ENCODE data around the gene TRIM47.

TRIM47 gene

DNA sequence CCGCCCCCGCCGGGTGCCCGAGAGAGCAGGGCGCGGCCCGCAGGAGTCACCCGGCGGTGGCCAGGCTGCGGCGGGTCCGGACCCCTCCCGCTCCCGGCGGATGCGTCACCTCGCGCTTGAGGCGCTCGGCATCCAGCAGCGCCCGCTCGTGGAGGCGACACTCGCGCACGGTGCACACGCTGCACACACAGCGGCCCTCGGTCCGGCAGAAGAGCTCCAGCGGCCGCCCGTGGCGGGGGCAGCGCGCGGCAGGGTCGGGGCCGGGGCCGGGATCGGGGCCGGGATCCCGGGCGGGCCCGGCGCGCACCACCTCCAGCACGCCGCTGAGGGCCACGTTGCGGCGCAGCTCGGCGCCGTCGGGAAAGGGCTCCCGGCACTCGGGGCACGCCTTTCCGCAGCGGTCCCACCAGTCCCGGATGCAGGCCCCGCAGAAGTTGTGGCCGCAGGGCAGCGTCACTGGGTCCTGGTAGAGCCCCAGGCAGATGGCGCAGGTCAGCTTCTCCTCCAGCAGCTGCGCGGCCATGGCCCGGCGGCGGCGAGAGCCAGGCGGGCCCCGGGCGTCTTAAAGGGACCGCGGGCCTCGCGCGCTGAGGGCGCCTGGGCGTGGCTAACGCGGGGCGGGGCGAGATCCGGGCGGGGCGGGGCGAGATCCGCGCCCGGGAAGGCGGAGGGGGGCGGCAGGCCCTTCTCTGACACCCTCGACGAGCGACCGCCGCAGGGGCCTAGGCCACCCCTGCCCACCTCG lies 18.2 kb upstream of the TRIM47 start, which contains the start of gene TRIM65:
TRIM65 (minus strand) TSS at position 537 of the 745 bp plus-strand sequence; CDS start at position 523, 14 bp downstream.
- Histone ChIP-seq H3K4me3 (ENCODE audit: low read depth, low read length) (peak within 1 kb of the TSS; percentile 83), H3K9ac (ENCODE audit: low read length) (peak within 1 kb of the TSS; percentile 80), H3K4me1 (ENCODE audit: control insufficient read depth, insufficient read depth, low read length) (peaks cover 32% of the 10 kb centered on the region), H3K27me3 (ENCODE audit: control insufficient read depth, insufficient read depth, low read length) (no peaks in the 10 kb centered on the region), H3K36me3 (ENCODE audit: control insufficient read depth, insufficient read depth, low read length) (peaks cover 44% of the 10 kb centered on the region), H3K27ac (ENCODE audit: low read depth, low read length) (peak within 1 kb of the TSS; percentile 72; the same call in 1 of the 2 replicates), H3K9me3 (ENCODE audit: control insufficient read depth, insufficient read depth, low read depth, low read length) (no peaks in the 10 kb centered on the region)

- Histone ChIP-seq H3K9me3 (ENCODE audit: control insufficient read depth, insufficient read depth, low read depth, low read length) (no peaks in the 10 kb centered on the region), H3K27ac (ENCODE audit: low read depth, low read length) (peak overlapping the region; percentile 4; the same call in 1 of the 2 replicates), H3K4me3 (ENCODE audit: low read depth, low read length) (peak overlapping the region; percentile 83), H3K4me1 (ENCODE audit: control insufficient read depth, insufficient read depth, low read length) (peaks cover 32% of the 10 kb centered on the region), H3K9ac (ENCODE audit: low read length) (peak overlapping the region; percentile 80), H3K36me3 (ENCODE audit: control insufficient read depth, insufficient read depth, low read length) (peaks cover 44% of the 10 kb centered on the region), H3K27me3 (ENCODE audit: control insufficient read depth, insufficient read depth, low read length) (no peaks in the 10 kb centered on the region)
These were observed 17.2 kb upstream of the TRIM47 start for GRCh38 chr17:75895370-75896155.

GRCh38 chr17:75894049-75894733 lies 15.8 kb upstream of the TRIM47 start:
- H3K4me1 ChIP-seq (ENCODE audit: control insufficient read depth, insufficient read depth, low read length) = peaks cover 32% of the 10 kb centered on the region
- H3K27ac ChIP-seq (ENCODE audit: low read depth, low read length) = no peak overlapping the region
- H3K27me3 ChIP-seq (ENCODE audit: control insufficient read depth, insufficient read depth, low read length) = no peaks in the 10 kb centered on the region
- no peak overlapping the region for H3K4me3 ChIP-seq (ENCODE audit: low read depth, low read length)
- no peaks in the 10 kb centered on the region for H3K9me3 ChIP-seq (ENCODE audit: control insufficient read depth, insufficient read depth, low read depth, low read length)
- H3K36me3 ChIP-seq (ENCODE audit: control insufficient read depth, insufficient read depth, low read length) = peaks cover 45% of the 10 kb centered on the region
- peak overlapping the region; percentile 50 for H3K9ac ChIP-seq (ENCODE audit: low read length)

DNA sequence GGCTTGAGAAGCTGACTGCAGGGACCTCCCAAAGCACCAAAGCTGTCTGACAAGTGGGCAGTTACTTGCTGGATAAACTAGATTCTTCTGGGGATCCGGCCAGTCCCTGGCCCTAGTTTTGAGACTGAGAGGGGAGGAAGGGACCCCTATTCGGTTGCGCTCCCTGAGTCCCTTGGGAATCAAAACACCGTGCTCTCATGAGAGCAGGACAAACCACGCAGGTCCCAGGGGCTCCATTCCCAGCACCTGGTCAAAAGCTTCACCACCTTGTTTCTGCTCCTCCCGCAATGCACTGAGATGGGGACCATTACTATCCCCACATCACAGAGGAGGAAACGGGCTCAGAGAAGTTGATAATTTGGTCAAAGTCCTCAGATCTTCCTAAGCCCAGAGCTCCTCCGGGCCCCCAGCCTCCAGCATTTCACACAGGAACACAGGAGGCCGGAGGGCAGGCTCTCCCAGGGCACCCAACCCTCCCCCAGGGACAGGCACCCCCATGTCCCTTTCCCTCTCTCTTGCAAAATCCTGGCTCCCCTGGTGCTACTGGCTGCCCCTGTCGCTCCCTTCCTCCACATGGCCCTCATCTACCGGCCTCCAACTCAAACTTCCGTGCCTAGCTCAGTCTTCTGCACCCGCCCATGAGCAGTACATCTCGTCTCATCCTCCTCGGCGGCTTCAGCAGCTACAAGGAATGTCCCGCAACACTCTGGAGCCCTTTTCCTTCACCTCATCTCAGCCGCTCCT lies 15.1 kb upstream of the TRIM47 start:
- Histone ChIP-seq H3K27ac (ENCODE audit: low read depth, low read length) (no peak overlapping the region), H3K4me1 (ENCODE audit: control insufficient read depth, insufficient read depth, low read length) (peaks cover 32% of the 10 kb centered on the region)

DNA sequence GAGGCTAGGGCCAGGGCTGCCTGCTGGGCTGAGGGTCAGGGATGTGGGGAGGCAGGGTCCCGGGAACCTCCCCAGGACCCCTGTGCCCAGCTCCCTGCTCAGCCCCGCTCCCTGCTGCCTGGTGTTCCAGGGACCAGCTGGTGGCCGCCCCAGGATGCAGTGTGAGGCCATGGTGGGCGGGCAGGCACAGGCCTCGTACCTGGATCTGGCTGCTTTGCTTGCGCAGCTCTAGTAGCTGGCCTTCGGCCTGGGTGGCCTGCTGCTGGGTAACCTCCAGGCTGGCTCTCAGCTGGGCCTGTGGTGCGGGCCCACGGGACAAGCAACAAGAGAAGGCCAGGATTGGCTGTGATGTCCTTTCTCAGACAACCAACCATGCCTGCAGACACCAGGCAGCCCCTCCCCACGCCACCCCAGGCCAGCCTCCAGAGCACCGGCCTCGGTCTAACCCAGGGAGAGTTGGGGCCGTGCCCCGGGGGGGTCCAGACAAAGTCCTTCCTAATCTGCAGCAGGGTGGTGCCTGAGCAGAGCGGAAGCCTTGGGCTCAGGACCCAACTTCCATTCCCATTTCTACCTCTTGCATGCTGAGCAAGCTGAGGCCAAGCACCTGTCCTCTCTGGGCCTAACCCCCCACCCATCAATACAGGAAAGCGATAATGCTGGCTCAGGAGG lies 14.3 kb upstream of the TRIM47 start:
- no peaks in the 10 kb centered on the region for H3K9me3 ChIP-seq (ENCODE audit: control insufficient read depth, insufficient read depth, low read depth, low read length)
- no peak overlapping the region for H3K4me3 ChIP-seq (ENCODE audit: low read depth, low read length)
- no peak overlapping the region for H3K27ac ChIP-seq (ENCODE audit: low read depth, low read length)
- peaks cover 29% of the 10 kb centered on the region for H3K4me1 ChIP-seq (ENCODE audit: control insufficient read depth, insufficient read depth, low read length)
- H3K27me3 ChIP-seq (ENCODE audit: control insufficient read depth, insufficient read depth, low read length) = no peaks in the 10 kb centered on the region
- peaks cover 39% of the 10 kb centered on the region for H3K36me3 ChIP-seq (ENCODE audit: control insufficient read depth, insufficient read depth, low read length)
- no peak overlapping the region for H3K9ac ChIP-seq (ENCODE audit: low read length)

More for the DNA sequence above, 15.1 kb upstream of the TRIM47 start:
- no peak overlapping the region for H3K9ac ChIP-seq (ENCODE audit: low read length)
- H3K4me3 ChIP-seq (ENCODE audit: low read depth, low read length) = no peak overlapping the region
- H3K36me3 ChIP-seq (ENCODE audit: control insufficient read depth, insufficient read depth, low read length) = peaks cover 39% of the 10 kb centered on the region
- no peaks in the 10 kb centered on the region for H3K9me3 ChIP-seq (ENCODE audit: control insufficient read depth, insufficient read depth, low read depth, low read length)
- H3K27me3 ChIP-seq (ENCODE audit: control insufficient read depth, insufficient read depth, low read length) = no peaks in the 10 kb centered on the region

- Histone ChIP-seq H3K27ac (ENCODE audit: low read depth, low read length) (no peak overlapping the region), H3K4me3 (ENCODE audit: low read depth, low read length) (no peak overlapping the region), H3K4me1 (ENCODE audit: control insufficient read depth, insufficient read depth, low read length) (peaks cover 22% of the 10 kb centered on the region), H3K27me3 (ENCODE audit: control insufficient read depth, insufficient read depth, low read length) (no peaks in the 10 kb centered on the region), H3K9ac (ENCODE audit: low read length) (no peak overlapping the region), H3K9me3 (ENCODE audit: control insufficient read depth, insufficient read depth, low read depth, low read length) (no peaks in the 10 kb centered on the region), H3K36me3 (ENCODE audit: control insufficient read depth, insufficient read depth, low read length) (peaks cover 39% of the 10 kb centered on the region)
These were observed 13.5 kb upstream of the TRIM47 start for GRCh38 chr17:75891605-75892555.

DNA sequence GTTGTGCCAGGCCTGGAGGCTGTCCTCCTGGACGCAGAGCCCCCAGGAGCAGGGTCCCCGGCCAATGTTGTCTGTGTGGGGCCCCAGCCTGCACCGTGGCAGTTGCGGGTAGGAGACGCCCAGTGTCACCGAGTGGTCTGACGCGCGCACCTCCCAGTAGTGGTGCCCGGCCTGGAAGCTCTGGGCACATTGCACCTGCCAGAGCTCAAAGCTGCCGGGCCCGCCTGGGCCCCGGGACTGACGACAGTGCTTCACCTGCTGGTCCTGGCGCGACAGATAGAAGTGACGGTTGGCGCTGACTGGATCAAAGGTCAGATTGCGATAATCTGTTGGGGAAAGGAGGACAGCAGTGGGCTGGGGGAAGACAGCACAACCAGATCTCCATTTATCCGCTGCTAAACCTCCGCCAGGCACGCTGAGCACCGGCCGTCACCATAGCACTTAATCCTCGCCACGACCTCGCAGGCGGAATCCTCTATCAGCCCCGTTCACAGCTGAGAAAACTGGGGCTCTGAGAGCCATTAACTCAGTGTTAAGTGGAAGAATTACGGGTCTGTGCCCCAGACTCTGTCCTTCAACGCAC lies 12.7 kb upstream of the TRIM47 start:
- H3K27me3 ChIP-seq (ENCODE audit: control insufficient read depth, insufficient read depth, low read length) = no peaks in the 10 kb centered on the region
- no peak overlapping the region for H3K27ac ChIP-seq (ENCODE audit: low read depth, low read length)
- H3K4me1 ChIP-seq (ENCODE audit: control insufficient read depth, insufficient read depth, low read length) = peaks cover 22% of the 10 kb centered on the region
- no peak overlapping the region for H3K4me3 ChIP-seq (ENCODE audit: low read depth, low read length)
- peaks cover 39% of the 10 kb centered on the region for H3K36me3 ChIP-seq (ENCODE audit: control insufficient read depth, insufficient read depth, low read length)
- no peak overlapping the region for H3K9ac ChIP-seq (ENCODE audit: low read length)
- no peaks in the 10 kb centered on the region for H3K9me3 ChIP-seq (ENCODE audit: control insufficient read depth, insufficient read depth, low read depth, low read length)

- Histone ChIP-seq H3K27ac (ENCODE audit: low read depth, low read length) (no peak overlapping the region), H3K4me3 (ENCODE audit: low read depth, low read length) (no peak overlapping the region), H3K9me3 (ENCODE audit: control insufficient read depth, insufficient read depth, low read depth, low read length) (no peaks in the 10 kb centered on the region), H3K4me1 (ENCODE audit: control insufficient read depth, insufficient read depth, low read length) (peaks cover 8% of the 10 kb centered on the region), H3K36me3 (ENCODE audit: control insufficient read depth, insufficient read depth, low read length) (peaks cover 39% of the 10 kb centered on the region), H3K27me3 (ENCODE audit: control insufficient read depth, insufficient read depth, low read length) (no peaks in the 10 kb centered on the region), H3K9ac (ENCODE audit: low read length) (no peak overlapping the region)
These were observed 11.1 kb upstream of the TRIM47 start for GRCh38 chr17:75889454-75889853.

GRCh38 chr17:75888484-75888883 lies 10.1 kb upstream of the TRIM47 start:
- H3K27me3 ChIP-seq (ENCODE audit: control insufficient read depth, insufficient read depth, low read length) = no peaks in the 10 kb centered on the region
- no peak overlapping the region for H3K9ac ChIP-seq (ENCODE audit: low read length)
- no peak overlapping the region for H3K27ac ChIP-seq (ENCODE audit: low read depth, low read length)
- no peak overlapping the region for H3K4me3 ChIP-seq (ENCODE audit: low read depth, low read length)
- no peaks in the 10 kb centered on the region for H3K4me1 ChIP-seq (ENCODE audit: control insufficient read depth, insufficient read depth, low read length)
- no peaks in the 10 kb centered on the region for H3K9me3 ChIP-seq (ENCODE audit: control insufficient read depth, insufficient read depth, low read depth, low read length)
- peaks cover 39% of the 10 kb centered on the region for H3K36me3 ChIP-seq (ENCODE audit: control insufficient read depth, insufficient read depth, low read length)
